DOHH2 (cell line): Measurements from ENCODE around the gene ADAM10.

Experiments used
- H3F3A ChIP-seq: fragments of 200-600 bp; sonication (generic), shearing (Covaris generic); 2 replicates; pipeline ENCODE4 v1.6.0; 2016; ENCODE audit warnings: antibody characterized with exemption, mild to moderate bottlenecking; ENCODE audit not compliant: control insufficient read depth, insufficient read depth
- H3K27ac ChIP-seq: fragments of 200-600 bp; sonication (generic); 2 replicates; pipeline ENCODE4 v1.5.1; 2014; ENCODE audit warnings: low read depth, mild to moderate bottlenecking, low read length, moderate library complexity
- H3K27me3 ChIP-seq: fragments of 200-600 bp; sonication (generic); 2 replicates; pipeline ENCODE4 v1.6.1; 2014; ENCODE audit warnings: mild to moderate bottlenecking, low read length, mixed read lengths; ENCODE audit not compliant: control insufficient read depth
- H3K36me3 ChIP-seq: fragments of 200-600 bp; sonication (generic); 2 replicates; pipeline ENCODE4 v1.6.1; 2014; ENCODE audit warnings: mild to moderate bottlenecking, low read length, moderate library complexity, mixed read lengths; ENCODE audit not compliant: control insufficient read depth
- H3K4me1 ChIP-seq: fragments of 200-600 bp; sonication (generic); 2 replicates; pipeline ENCODE4 v1.6.1; 2014; ENCODE audit warnings: mild to moderate bottlenecking, low read length, mixed read lengths; ENCODE audit not compliant: control insufficient read depth
- H3K4me2 ChIP-seq: fragments of 200-600 bp; sonication (generic); 2 replicates; pipeline ENCODE4 v1.6.0; 2014; ENCODE audit warnings: mild to moderate bottlenecking, low read length, moderate library complexity
- H3K4me3 ChIP-seq: fragments of 200-600 bp; sonication (generic); 2 replicates; pipeline ENCODE4 v1.5.1; 2014; ENCODE audit warnings: mild to moderate bottlenecking, low read length, mixed read lengths
- H3K79me2 ChIP-seq: fragments of 200-600 bp; sonication (generic); 2 replicates; pipeline ENCODE4 v1.6.1; 2014; ENCODE audit warnings: mild to moderate bottlenecking, low read length, mixed read lengths; ENCODE audit not compliant: control insufficient read depth
- H3K9me2 ChIP-seq: fragments of 200-600 bp; sonication (generic); replicated peaks from 2 replicates; pipeline ENCODE4 v1.6.1; 2014; ENCODE audit warnings: mild to moderate bottlenecking, low read length, mixed read lengths; ENCODE audit not compliant: control insufficient read depth
- H3K9me3 ChIP-seq: fragments of 200-600 bp; sonication (generic); 2 replicates; pipeline ENCODE4 v1.6.1; 2014; ENCODE audit warnings: antibody characterized with exemption, low read length, mixed read lengths; ENCODE audit not compliant: control insufficient read depth, insufficient read depth
- H4K20me1 ChIP-seq: fragments of 200-600 bp; sonication (generic); 2 replicates; pipeline ENCODE4 v1.6.0; 2014; ENCODE audit warnings: low read depth, mild to moderate bottlenecking, antibody characterized with exemption, low read length, moderate library complexity; ENCODE audit not compliant: control insufficient read depth, insufficient read depth
- EZH2phosphoT487 ChIP-seq: fragments of 200-600 bp; sonication (generic); IDR thresholded peaks from 2 replicates; pipeline ENCODE4 v1.6.1; 2017; ENCODE audit warnings: borderline replicate concordance, mild to moderate bottlenecking, antibody characterized with exemption, low read length, moderate library complexity, mixed read lengths
- TF ChIP-seq, protein P1 (sequence below): fragments of 200-600 bp; sonication (generic); IDR thresholded peaks from one replicate; pipeline ENCODE4 v1.5.1; 2014; ENCODE audit warnings: antibody characterized with exemption, mild to moderate bottlenecking, low read depth, low read length; ENCODE audit not compliant: poor library complexity, severe bottlenecking

ADAM10 gene

DNA sequence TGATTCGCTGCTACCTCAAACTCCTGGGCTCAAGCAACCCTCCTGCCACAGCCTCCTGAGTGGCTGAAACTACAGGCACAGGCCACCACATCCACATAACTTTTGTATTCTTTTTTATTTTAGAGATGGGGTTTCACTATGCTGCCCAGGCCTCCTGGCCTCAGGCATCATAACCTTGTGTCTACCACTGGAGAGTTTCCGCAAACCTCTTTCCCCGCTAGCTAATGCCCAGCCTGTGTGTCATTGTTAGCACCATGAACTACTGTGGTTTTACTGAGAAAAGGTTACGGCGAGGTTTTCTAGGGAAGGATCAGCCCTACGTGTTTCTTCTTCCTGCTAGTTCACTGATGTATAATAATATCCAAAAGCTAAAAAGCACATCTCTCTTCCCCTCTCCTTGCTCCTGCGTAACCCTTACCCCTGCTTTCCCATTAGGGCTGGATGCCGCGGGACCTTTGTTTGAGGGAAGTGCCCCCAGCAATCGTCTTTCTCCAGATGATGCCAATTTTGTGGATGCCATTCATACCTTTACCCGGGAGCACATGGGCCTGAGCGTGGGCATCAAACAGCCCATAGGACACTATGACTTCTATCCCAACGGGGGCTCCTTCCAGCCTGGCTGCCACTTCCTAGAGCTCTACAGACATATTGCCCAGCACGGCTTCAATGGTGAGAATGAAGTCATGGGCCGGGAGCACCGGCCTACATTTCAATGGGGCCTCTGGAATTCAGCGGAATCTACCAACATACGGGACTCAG is 204.0 kb downstream of the ADAM10 start:
- H3F3A ChIP-seq, result no peaks in the 10 kb centered on the region
- no peak for TF ChIP-seq EZH2phosphoT487
- TF ChIP-seq, protein P1, sequence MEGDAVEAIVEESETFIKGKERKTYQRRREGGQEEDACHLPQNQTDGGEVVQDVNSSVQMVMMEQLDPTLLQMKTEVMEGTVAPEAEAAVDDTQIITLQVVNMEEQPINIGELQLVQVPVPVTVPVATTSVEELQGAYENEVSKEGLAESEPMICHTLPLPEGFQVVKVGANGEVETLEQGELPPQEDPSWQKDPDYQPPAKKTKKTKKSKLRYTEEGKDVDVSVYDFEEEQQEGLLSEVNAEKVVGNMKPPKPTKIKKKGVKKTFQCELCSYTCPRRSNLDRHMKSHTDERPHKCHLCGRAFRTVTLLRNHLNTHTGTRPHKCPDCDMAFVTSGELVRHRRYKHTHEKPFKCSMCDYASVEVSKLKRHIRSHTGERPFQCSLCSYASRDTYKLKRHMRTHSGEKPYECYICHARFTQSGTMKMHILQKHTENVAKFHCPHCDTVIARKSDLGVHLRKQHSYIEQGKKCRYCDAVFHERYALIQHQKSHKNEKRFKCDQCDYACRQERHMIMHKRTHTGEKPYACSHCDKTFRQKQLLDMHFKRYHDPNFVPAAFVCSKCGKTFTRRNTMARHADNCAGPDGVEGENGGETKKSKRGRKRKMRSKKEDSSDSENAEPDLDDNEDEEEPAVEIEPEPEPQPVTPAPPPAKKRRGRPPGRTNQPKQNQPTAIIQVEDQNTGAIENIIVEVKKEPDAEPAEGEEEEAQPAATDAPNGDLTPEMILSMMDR, result no peak
- H3K4me2 ChIP-seq, result no peak overlapping the region
- no peaks in the 10 kb centered on the region for H3K79me2 ChIP-seq
- no peaks in the 10 kb centered on the region for H3K9me3 ChIP-seq
- H3K4me3 ChIP-seq, result no peak overlapping the region
- no peak overlapping the region for H3K27ac ChIP-seq
- H3K9me2 ChIP-seq, result no peaks in the 10 kb centered on the region
- H3K4me1 ChIP-seq, result no peaks in the 10 kb centered on the region
- no peaks in the 10 kb centered on the region for H3K27me3 ChIP-seq
- no peaks in the 10 kb centered on the region; the same call in 1 of the 2 replicates for H4K20me1 ChIP-seq
- H3K36me3 ChIP-seq, result no peaks in the 10 kb centered on the region

- H4K20me1 ChIP-seq, result no peaks in the 10 kb centered on the region; the same call in 1 of the 2 replicates
- no peaks in the 10 kb centered on the region for H3K9me2 ChIP-seq
- no peaks in the 10 kb centered on the region for H3K9me3 ChIP-seq
- H3K36me3 ChIP-seq, result no peaks in the 10 kb centered on the region
- H3K27ac ChIP-seq, result no peak overlapping the region
- H3K4me3 ChIP-seq, result no peak overlapping the region
- no peak overlapping the region for H3K4me2 ChIP-seq
- no peaks in the 10 kb centered on the region for H3K79me2 ChIP-seq
- no peaks in the 10 kb centered on the region for H3F3A ChIP-seq
- H3K27me3 ChIP-seq, result no peaks in the 10 kb centered on the region
- H3K4me1 ChIP-seq, result no peaks in the 10 kb centered on the region
- TF ChIP-seq EZH2phosphoT487, result no peak
- TF ChIP-seq, protein P1, result no peak
These were observed 204.8 kb downstream of the ADAM10 start for GRCh38 chr15:58544756-58545155.

DNA sequence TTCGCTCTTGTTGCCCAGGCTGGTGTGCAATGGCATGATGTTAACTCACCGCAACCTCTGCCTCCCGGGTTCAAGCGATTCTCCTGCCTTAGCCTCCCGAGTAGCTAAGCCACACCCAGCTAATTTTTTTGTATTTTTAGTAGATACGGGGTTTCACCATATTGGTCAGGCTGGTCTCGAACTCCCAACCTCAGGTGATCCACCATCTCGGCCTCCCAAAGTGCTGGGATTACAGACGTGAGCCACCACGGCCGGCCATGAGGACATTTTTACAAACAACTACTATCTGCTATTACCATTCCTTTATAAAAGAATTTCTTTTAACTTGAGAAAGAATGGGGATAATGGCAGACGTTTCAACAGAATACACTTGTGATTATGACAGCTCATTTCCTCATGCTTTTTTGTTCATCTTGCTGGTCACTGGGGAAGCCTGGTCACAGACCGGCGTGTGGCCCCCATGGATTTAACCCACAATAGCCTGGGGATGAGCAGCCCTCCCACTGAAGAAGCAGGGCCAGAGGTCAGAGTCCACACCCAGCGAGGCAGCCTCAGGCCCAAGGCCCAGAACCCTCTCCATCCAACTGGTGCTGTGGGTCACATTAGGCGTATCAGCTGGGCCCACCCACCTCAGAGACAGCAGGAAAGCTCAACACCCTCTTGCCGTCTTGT is 205.7 kb downstream of the ADAM10 start:
- no peaks in the 10 kb centered on the region for H3K9me2 ChIP-seq
- no peaks in the 10 kb centered on the region for H3K79me2 ChIP-seq
- H3K9me3 ChIP-seq, result no peaks in the 10 kb centered on the region
- H3K4me2 ChIP-seq, result no peak overlapping the region
- H4K20me1 ChIP-seq, result no peaks in the 10 kb centered on the region; the same call in 1 of the 2 replicates
- H3K36me3 ChIP-seq, result no peaks in the 10 kb centered on the region
- TF ChIP-seq EZH2phosphoT487, result no peak
- TF ChIP-seq, protein P1, result no peak
- no peaks in the 10 kb centered on the region for H3K4me1 ChIP-seq
- H3K27ac ChIP-seq, result no peak overlapping the region
- no peak overlapping the region for H3K4me3 ChIP-seq
- H3F3A ChIP-seq, result no peaks in the 10 kb centered on the region
- no peaks in the 10 kb centered on the region for H3K27me3 ChIP-seq
